ENCODE data around the gene RPL28.

The RPL28 gene

GRCh38 chr19:55373993-55374757 is 11.6 kb upstream of the RPL28 start:
- DNase-seq, result no peak

- no peak for DNase-seq
Measured at GRCh38 chr19:55376241-55376933, 9.3 kb upstream of the RPL28 start, which contains the start of gene TMEM190. Gene TMEM190, plus strand, starts transcription at chr19:55376826. Its CDS starts 28 bp downstream, at chr19:55376854.

GRCh38 chr19:55377356-55378131 is 8.2 kb upstream of the RPL28 start:
- DNase-seq, result no peak

- no peak for DNase-seq
Measured at GRCh38 chr19:55379174-55379573, 6.6 kb upstream of the RPL28 start.

- DNase-seq, result no peak
Measured at GRCh38 chr19:55382013-55382412, 3.7 kb upstream of the RPL28 start.

- no peak for DNase-seq
Measured at GRCh38 chr19:55382522-55383054, 3.1 kb upstream of the RPL28 start.

GRCh38 chr19:55383279-55384130 is 2.2 kb upstream of the RPL28 start:
- peak; percentile 55 to 76 for DNase-seq

GRCh38 chr19:55384131-55384919 is 1.4 kb upstream of the RPL28 start, which contains the start of gene TMEM238:
Gene TMEM238, minus strand, starts transcription at chr19:55384292. Its CDS starts 33 bp downstream, at chr19:55384259.
- DNase-seq, result peak in 1 of 2 experiments; percentile 76

DNA sequence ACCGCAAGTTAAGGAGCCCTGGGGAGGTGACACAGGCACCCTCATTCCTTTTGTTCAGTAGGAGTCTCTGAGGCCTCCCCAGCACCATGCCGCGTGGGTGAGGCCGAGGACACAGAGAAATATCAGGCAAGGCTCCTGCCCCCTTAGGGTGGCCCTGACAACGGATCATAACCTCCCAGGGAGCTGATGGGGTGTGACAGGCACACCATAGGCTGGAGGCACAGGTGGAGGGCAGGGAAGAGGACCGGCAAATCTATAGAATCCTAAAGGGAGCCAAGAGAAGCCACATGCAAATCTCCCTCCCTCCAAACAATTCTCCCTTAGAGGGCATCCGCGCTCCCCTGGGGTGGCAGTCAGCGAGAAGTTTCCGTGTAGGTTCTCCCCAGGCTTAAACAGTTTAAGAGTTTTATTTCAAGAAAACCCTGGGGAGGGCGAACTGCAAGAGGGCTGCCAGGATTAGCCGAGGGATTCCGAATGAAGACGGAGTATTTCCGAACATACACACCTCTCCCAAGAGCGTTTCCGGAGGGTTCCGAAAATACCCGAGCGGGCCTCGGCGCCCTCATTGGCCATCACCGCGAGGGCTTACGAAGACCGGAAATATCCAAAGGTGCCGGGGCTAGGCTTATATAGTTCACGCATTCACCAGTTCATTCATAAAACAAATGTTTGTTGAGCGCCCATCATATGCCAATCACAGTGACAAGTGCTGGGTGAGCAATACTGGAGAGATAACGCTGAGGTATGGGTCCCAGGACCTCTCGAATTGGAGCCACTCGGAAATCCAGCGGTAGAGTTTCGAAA is 610 bp upstream of the RPL28 start:
- peak; percentile 94 to 98 for DNase-seq

DNA sequence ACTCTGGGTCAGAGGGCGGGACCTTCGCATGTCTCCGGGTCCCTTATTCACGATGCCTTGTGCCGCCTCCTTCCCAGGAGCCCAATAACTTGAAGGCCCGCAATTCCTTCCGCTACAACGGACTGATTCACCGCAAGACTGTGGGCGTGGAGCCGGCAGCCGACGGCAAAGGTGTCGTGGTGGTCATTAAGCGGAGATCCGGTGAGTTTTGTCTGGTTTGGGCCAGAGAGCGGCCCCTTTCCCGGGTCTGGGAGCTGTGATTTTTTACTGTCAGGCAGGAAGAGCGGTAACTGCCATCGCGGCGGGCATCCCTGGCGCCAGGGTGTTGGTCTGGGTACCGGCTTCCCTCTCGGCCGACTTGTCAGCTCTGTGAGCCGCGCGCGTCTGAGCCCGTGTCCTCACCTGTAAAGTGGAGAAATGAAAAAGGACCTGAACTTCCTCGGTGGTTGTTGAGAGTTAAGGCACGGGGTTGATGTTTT is 800 bp downstream of the RPL28 start:
- no peak for DNase-seq

GRCh38 chr19:55387736-55388497 is 2.2 kb downstream of the RPL28 start:
- no peak for DNase-seq

- no peak for DNase-seq
Measured at GRCh38 chr19:55389386-55390317, 3.9 kb downstream of the RPL28 start.

- no peak for DNase-seq
Measured at GRCh38 chr19:55390461-55390880, 4.7 kb downstream of the RPL28 start.

- DNase-seq, result no peak
Measured at GRCh38 chr19:55391191-55391670, 5.5 kb downstream of the RPL28 start.

GRCh38 chr19:55391702-55392615 is 6.2 kb downstream of the RPL28 start:
- no peak for DNase-seq

- DNase-seq, result no peak
Measured at GRCh38 chr19:55392820-55393761, 7.4 kb downstream of the RPL28 start.

Measured in NCI-H1930 (cell line).